ENCODE measurements around the gene ALK. TPM values are rescaled to one million over a fixed set of nuclear protein-coding genes. Genes with fewer than 3 reads are reported as not detected.

The ALK gene
- total RNA-seq, 4 donors from 2014 or later, result 0.19 TPM; not detected in 3

DNA sequence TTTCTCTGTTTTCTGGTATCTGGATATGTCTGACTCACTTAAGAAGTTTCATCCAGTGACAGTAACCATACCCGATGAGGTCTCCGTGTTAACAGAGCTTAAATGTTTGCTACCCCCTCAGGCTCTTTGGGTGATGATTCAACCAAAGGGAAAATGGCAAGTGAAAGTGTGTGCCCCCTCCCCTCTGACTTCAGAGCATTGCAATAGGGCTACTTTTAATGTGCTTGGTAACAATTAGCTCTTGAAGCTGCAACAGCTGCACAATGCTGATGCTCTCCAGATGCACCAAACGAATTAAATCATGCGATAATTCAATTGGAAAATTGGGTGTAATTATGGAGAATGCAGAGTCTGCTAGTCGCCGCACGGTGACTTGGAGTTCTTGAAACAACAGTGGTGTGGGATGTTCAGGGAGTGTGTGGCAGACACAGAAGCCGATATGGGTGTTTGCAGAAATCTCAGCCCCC is 270.7 kb downstream of the ALK start:
- WGBS, 2 donors, result 75 to 77% methylated on average over 8 of the region's 8 CpGs
- no peaks in the 10 kb centered on the region for H3K4me1 ChIP-seq

DNA sequence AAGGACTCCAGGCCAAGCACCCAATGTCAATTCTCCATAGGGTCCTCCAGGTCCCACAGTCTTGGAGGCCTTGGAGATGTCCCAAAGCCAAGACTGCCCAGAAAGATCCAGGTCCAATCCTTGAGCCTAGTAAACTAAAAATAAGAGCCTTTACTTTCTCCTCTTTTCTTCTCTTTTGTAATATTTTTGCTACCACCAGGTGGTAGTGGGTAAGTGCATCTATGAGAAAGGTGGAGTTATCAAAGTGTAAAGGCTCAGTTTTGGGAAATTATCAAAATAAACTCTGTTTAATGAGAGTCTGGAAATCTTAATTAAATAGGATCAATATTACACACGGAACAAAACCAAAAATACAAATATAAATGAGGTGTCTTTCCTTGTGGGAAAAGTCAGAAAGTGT is 276.4 kb downstream of the ALK start:
- Histone ChIP-seq H3K27me3 (no peaks in the 10 kb centered on the region), H3K4me1 (no peaks in the 10 kb centered on the region), H3K4me3 (no peak overlapping the region), H3K27ac (no peak overlapping the region), H3K9me3 (peaks cover 0 to 12% (median 0%) of the 10 kb centered on the region in 3 donors), H3K36me3 (no peaks in the 10 kb centered on the region)
- no peak for DNase-seq
- TF ChIP-seq, protein P1, sequence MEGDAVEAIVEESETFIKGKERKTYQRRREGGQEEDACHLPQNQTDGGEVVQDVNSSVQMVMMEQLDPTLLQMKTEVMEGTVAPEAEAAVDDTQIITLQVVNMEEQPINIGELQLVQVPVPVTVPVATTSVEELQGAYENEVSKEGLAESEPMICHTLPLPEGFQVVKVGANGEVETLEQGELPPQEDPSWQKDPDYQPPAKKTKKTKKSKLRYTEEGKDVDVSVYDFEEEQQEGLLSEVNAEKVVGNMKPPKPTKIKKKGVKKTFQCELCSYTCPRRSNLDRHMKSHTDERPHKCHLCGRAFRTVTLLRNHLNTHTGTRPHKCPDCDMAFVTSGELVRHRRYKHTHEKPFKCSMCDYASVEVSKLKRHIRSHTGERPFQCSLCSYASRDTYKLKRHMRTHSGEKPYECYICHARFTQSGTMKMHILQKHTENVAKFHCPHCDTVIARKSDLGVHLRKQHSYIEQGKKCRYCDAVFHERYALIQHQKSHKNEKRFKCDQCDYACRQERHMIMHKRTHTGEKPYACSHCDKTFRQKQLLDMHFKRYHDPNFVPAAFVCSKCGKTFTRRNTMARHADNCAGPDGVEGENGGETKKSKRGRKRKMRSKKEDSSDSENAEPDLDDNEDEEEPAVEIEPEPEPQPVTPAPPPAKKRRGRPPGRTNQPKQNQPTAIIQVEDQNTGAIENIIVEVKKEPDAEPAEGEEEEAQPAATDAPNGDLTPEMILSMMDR (IDR thresholded peaks at IDR 0.05), result no peak
- no peak for TF ChIP-seq POLR2A (IDR thresholded peaks at IDR 0.05)
- intact Hi-C loops (cut with DNase I), result no loop called here
- WGBS, 2 donors, result 79 to 86% methylated on average over 1 of the region's 1 CpG

More for the DNA sequence above, 270.7 kb downstream of the ALK start:
- Histone ChIP-seq H3K27ac (no peak overlapping the region), H3K4me3 (no peak overlapping the region), H3K36me3 (no peaks in the 10 kb centered on the region), H3K9me3 (peaks cover 0 to 13% (median 0%) of the 10 kb centered on the region in 3 donors), H3K27me3 (no peaks in the 10 kb centered on the region)
- TF ChIP-seq, protein P1 (IDR thresholded peaks at IDR 0.05), result no peak
- TF ChIP-seq POLR2A (IDR thresholded peaks at IDR 0.05), result no peak
- no peak for DNase-seq
- intact Hi-C loops (cut with DNase I), result no loop called here

DNA sequence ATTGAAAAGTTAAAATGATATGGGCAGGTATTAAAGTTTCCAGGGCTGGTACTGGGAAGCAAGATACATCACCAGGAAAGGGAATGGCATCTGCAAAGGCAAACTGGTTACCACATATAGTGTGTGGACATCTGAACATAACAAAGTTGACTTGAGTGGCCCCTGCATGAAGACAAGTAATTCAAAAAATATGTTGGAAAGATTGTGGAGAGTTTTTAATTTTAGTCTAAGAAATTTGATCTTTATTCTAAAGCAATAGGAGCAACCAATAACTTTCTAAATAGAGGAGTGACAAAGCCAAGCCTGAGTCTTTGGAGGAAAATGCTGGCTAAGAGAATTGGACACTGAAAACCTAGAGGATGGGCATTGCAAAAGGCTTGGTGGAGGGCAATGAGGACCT is 278.2 kb downstream of the ALK start:
- no peaks in the 10 kb centered on the region for H3K36me3 ChIP-seq
- H3K9me3 ChIP-seq, result no peaks in the 10 kb centered on the region
- no peaks in the 10 kb centered on the region for H3K27me3 ChIP-seq
- no peak overlapping the region for H3K4me3 ChIP-seq
- intact Hi-C loops (cut with DNase I), result no loop called here
- DNase-seq, result no peak
- H3K27ac ChIP-seq, result no peak overlapping the region
- TF ChIP-seq, protein P1 (IDR thresholded peaks at IDR 0.05), result no peak
- TF ChIP-seq POLR2A (IDR thresholded peaks at IDR 0.05), result no peak
- H3K4me1 ChIP-seq, result no peaks in the 10 kb centered on the region

DNA sequence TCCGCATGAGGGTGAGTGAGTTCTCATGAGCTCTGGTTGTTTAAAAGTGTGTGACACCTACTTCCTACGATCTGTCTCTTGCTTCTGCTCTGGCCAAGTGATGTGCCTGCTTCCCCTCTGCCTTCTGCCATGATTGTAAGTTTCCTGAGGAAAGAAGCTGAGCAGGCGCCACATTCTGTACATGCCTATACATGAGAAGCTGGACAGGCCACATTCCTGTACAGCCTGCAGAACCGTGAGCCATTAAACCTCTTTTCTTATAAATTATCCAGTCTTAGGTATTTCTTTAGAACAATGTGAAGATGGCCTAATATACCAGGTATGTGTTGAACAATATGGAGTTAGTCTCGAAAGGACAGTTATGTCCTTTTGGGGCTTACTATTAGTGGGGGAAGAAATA is 281.0 kb downstream of the ALK start:
- no peak overlapping the region for H3K4me3 ChIP-seq
- no peak overlapping the region for H3K27ac ChIP-seq
- 41 to 46% methylated on average over 5 of the region's 5 CpGs for WGBS, 2 donors
- no peaks in the 10 kb centered on the region for H3K27me3 ChIP-seq
- H3K9me3 ChIP-seq, result no peaks in the 10 kb centered on the region
- no peak for DNase-seq
- intact Hi-C loops (cut with DNase I), result no loop called here
- TF ChIP-seq POLR2A (IDR thresholded peaks at IDR 0.05), result no peak
- TF ChIP-seq, protein P1 (IDR thresholded peaks at IDR 0.05), result no peak
- H3K4me1 ChIP-seq, result no peaks in the 10 kb centered on the region
- no peaks in the 10 kb centered on the region for H3K36me3 ChIP-seq

DNA sequence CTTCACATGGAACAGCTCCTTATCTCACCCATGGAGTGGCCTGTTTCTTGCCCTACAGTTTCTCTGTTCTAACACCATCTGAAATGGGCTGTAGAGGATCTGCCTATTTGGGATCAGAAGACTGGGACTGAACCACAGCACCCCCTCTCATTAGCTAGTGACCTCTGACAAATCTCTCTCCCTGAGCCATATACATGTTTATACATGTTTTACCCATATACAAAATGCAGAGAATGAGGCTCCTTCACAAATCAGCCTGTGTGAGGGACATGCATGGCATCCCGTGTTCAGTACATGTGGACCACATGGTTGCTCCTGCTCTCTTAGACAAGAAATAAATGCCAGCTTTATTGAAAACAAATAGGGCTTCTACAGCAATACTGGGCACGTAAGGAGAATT is 282.7 kb downstream of the ALK start:
- Histone ChIP-seq H3K27ac (no peak overlapping the region), H3K27me3 (no peaks in the 10 kb centered on the region), H3K9me3 (no peaks in the 10 kb centered on the region), H3K36me3 (no peaks in the 10 kb centered on the region), H3K4me3 (no peak overlapping the region), H3K4me1 (no peaks in the 10 kb centered on the region)
- WGBS, 2 donors, result 66 to 67% methylated on average over 2 of the region's 2 CpGs
- no peak for DNase-seq
- intact Hi-C loops (cut with DNase I), result no loop called here
- TF ChIP-seq, protein P1 (IDR thresholded peaks at IDR 0.05), result no peak
- TF ChIP-seq POLR2A (IDR thresholded peaks at IDR 0.05), result no peak
